Activated T-helper 17 cell treated with anti-CD3 and anti-CD28 coated beads, Interleukin-2, amount 50 U/mL, for 72 hours (primary cell): ENCODE data around the gene CCDC85C. TPM values are rescaled to one million over a fixed set of nuclear protein-coding genes. Genes with fewer than 3 reads are reported as not detected.

ENCODE experiments used
- ATAC-seq: fragments of 150-1000 bp; cut with Tn5 transposase; replicated peaks from 2 replicates; pipeline ENCODE4 v1.10.0; 2021; ENCODE audit warnings: mild to moderate bottlenecking, moderate library complexity
- H3K27ac Mint-ChIP-seq: one replicate; pipeline ENCODE4 v1.8.0; 2022; ENCODE audit warnings: mixed read lengths
- H3K27me3 Mint-ChIP-seq: one replicate; pipeline ENCODE4 v1.8.0; 2022; ENCODE audit warnings: mixed read lengths
- H3K36me3 Mint-ChIP-seq: one replicate; pipeline ENCODE4 v1.8.0; 2022; ENCODE audit warnings: low read depth, mild to moderate bottlenecking, mixed read lengths
- H3K4me1 Mint-ChIP-seq: one replicate; pipeline ENCODE4 v1.8.0; 2022; ENCODE audit warnings: mixed read lengths
- H3K4me3 Mint-ChIP-seq: one replicate; pipeline ENCODE4 v1.8.0; 2022; ENCODE audit warnings: mild to moderate bottlenecking, mixed read lengths
- H3K9me3 Mint-ChIP-seq: one replicate; pipeline ENCODE4 v1.8.0; 2022; ENCODE audit warnings: mixed read lengths
- total RNA-seq, 2 donors: library from RNA; stranded (reverse); gene quantifications; one replicate each; pipeline ENCODE4 v1.2.3, GENCODE V29; 2022

Gene CCDC85C
- total RNA-seq, 2 donors from 2014 or later: 2.8 to 3.4 TPM

DNA sequence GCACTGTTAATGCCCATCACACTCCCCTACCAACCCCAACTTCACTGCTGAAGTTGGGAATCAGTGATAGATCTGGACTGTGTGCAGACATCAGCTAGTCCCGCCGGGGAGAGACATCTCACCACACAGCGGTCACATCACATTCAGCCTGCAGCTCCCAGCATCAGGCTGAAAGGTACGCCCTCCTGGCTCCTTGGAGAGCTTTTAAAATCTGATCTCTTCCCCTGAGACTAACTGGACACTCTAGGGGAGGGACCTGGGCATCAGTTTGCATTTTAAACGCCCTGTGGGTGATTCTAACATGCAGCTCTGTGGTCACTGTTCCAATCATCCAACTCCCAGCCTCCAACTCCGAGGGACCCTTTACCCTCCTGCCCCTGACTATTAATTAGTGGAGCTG, 58.4 kb downstream of the CCDC85C start:
- Mint-ChIP-seq H3K9me3 (no peaks in the 10 kb centered on the region), H3K36me3 (no peaks in the 10 kb centered on the region), H3K4me3 (no peak overlapping the region), H3K27ac (no peak overlapping the region), H3K27me3 (no peaks in the 10 kb centered on the region), H3K4me1 (no peaks in the 10 kb centered on the region)
- ATAC-seq: no peak

DNA sequence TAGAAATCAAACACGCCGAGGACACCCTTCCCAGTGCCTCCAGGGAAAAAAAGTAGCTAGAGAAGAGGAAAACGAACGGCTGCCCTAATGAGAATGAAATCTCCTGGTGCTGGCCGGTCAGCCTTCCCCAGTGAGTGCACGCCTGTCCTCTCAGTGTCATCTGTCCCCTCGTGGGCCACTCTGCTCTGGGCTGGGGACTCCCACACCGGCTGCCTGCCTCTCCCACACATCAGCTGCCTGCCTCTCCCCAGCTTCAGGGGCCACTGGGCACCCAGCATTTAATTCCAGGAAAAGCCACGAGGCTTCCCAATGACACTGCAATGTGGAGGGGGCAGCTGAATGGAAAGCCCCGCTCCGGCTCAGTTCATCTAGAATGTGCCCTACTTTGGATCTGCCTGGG, 59.0 kb downstream of the CCDC85C start:
- H3K27ac Mint-ChIP-seq: peak overlapping the region; percentile 50
- no peaks in the 10 kb centered on the region for H3K27me3 Mint-ChIP-seq
- no peaks in the 10 kb centered on the region for H3K36me3 Mint-ChIP-seq
- H3K9me3 Mint-ChIP-seq: no peaks in the 10 kb centered on the region
- H3K4me1 Mint-ChIP-seq: no peaks in the 10 kb centered on the region
- no peak overlapping the region for H3K4me3 Mint-ChIP-seq
- ATAC-seq: no peak

DNA sequence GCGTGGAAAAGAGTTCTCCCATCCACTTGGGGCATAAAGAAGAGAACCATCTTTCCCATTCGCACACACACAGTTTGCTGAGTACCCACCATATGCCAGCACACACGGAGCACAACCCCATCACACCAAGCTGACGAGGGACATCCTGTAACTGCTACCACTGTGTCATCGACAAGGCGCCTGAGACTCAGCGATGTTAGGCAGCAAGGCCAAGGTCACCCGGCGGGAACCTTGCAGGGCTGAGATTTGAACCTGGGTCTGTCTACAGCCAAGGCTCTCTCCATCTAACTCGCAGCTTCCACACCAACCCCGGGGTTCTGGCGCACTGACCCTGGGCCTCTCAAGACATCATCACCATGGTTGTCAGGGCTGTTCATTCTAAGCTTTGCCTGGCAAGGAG, 60.0 kb downstream of the CCDC85C start:
- Mint-ChIP-seq H3K27ac (no peak overlapping the region), H3K36me3 (no peaks in the 10 kb centered on the region), H3K4me1 (no peaks in the 10 kb centered on the region), H3K4me3 (no peak overlapping the region), H3K27me3 (no peaks in the 10 kb centered on the region), H3K9me3 (no peaks in the 10 kb centered on the region)
- ATAC-seq: no peak

DNA sequence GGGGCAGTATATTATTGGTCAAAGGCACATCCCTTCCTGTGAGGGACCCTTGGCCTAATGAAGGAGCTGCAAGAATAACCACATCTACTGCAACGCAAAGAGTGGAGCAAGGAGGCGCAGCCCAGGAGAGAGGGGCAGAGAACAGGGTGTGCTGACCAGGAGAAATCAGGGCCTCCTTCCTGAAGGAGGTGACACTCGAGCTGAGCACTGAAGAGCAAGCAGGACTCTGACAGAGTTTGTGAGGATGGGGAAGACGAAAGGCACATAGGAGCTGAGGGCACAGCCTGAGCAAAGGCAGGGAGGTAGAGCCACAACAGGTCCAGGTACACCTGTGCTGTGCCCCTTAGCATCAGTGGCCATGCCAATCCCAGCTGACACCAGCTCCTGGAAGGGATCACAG, 60.6 kb downstream of the CCDC85C start:
- Mint-ChIP-seq H3K27ac (no peak overlapping the region), H3K4me3 (no peak overlapping the region), H3K27me3 (no peaks in the 10 kb centered on the region), H3K4me1 (no peaks in the 10 kb centered on the region), H3K36me3 (no peaks in the 10 kb centered on the region), H3K9me3 (no peaks in the 10 kb centered on the region)
- no peak for ATAC-seq

DNA sequence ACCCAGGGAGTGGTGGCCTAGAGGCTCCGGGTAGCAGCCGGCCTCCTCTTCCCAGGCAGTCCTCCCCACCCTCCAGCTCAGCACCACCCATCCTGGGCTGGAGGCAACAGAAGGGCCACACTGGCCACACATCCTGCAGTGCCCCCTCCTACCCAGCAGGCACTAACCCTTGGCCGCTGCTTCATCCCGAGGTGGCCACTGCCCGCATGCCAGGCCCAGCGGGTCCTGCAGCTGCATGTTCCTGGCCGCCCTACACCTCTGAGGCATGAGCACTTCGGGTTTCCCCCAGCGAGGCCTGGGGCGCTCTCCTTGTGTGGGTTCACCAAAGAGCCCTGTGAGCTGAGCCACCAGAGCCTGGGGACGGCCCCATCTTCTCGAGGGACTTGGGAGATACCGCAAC, 61.4 kb downstream of the CCDC85C start:
- Mint-ChIP-seq H3K36me3 (no peaks in the 10 kb centered on the region), H3K4me3 (no peak overlapping the region), H3K27me3 (no peaks in the 10 kb centered on the region), H3K9me3 (no peaks in the 10 kb centered on the region), H3K27ac (no peak overlapping the region), H3K4me1 (no peaks in the 10 kb centered on the region)
- no peak for ATAC-seq

DNA sequence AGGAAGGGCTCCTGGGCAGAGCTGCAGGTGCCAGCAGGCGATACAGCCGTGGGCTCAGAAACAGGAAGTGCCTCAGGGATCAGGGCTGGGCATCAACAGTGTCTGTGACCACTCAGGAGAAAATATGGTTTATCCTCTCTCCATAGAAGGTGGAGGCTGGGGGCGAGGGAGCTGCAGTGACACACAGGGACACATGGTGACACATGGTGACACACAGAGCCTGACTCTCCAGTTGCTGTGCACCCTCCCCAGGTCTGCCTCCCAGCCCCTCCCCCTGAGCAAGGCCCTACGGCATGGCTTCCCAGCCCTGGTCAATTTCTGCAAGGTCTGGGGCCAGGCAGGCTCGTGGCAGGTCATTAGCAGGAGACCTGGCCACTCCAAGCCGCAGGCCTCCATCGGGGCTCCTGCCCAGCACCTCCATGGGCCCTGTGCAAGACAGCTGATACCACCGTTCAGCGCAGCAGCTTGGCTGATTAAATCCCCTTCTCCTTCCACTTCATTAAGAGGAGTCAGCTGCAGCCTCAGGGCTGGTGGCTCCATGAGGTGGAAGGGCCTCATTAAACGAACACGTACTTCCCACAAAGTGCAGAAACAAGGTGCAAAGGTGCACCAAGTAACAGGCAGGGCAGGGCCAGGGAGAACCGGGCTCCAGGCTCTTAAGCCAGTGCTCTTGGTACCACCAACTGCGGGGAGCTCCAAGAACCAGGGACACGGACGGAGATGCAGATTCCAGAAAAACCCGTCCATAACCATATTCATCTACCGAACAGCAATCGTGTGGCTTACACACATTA, 62.1 kb downstream of the CCDC85C start:
- H3K27me3 Mint-ChIP-seq: no peaks in the 10 kb centered on the region
- H3K4me3 Mint-ChIP-seq: no peak overlapping the region
- H3K9me3 Mint-ChIP-seq: no peaks in the 10 kb centered on the region
- H3K27ac Mint-ChIP-seq: no peak overlapping the region
- ATAC-seq: peak; percentile 35
- no peaks in the 10 kb centered on the region for H3K4me1 Mint-ChIP-seq
- no peaks in the 10 kb centered on the region for H3K36me3 Mint-ChIP-seq

DNA sequence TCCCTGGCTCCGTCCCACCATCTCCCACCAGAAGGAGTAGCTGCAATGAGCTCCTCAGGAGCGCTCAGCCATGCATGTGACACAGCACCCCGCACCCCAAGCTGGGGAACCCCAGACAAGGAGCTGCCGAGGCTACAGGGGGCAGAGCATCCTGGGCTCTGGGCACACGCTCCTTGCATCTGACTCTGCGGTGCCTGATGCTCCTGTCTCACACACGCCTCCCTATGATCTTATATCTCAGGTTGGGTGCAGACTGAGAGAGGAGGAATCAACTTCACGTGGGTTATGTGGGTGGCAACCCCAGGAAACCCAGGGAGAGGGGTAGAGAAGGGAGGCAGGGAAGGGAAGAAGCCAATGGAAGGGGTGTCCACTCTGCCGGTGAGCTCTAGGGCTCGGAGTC, 62.8 kb downstream of the CCDC85C start:
- Mint-ChIP-seq H3K4me1 (no peaks in the 10 kb centered on the region), H3K27me3 (no peaks in the 10 kb centered on the region)

GRCh38 chr14:99540196-99541032, 63.6 kb downstream of the CCDC85C start:
- no peak overlapping the region for H3K27ac Mint-ChIP-seq
- no peak for ATAC-seq
- no peak overlapping the region for H3K4me3 Mint-ChIP-seq
- no peaks in the 10 kb centered on the region for H3K4me1 Mint-ChIP-seq
- H3K27me3 Mint-ChIP-seq: no peaks in the 10 kb centered on the region
- H3K36me3 Mint-ChIP-seq: no peaks in the 10 kb centered on the region
- H3K9me3 Mint-ChIP-seq: no peaks in the 10 kb centered on the region

More for the DNA sequence above, 62.8 kb downstream of the CCDC85C start:
- Mint-ChIP-seq H3K9me3 (no peaks in the 10 kb centered on the region), H3K36me3 (no peaks in the 10 kb centered on the region), H3K27ac (no peak overlapping the region), H3K4me3 (no peak overlapping the region)
- ATAC-seq: no peak

- Mint-ChIP-seq H3K27ac (no peak overlapping the region), H3K27me3 (no peaks in the 10 kb centered on the region), H3K4me3 (no peak overlapping the region), H3K9me3 (no peaks in the 10 kb centered on the region), H3K4me1 (no peaks in the 10 kb centered on the region), H3K36me3 (no peaks in the 10 kb centered on the region)
- ATAC-seq: no peak
Observed at GRCh38 chr14:99539491-99539890, 64.5 kb downstream of the CCDC85C start.

GRCh38 chr14:99538733-99539132, 65.3 kb downstream of the CCDC85C start:
- ATAC-seq: no peak
- Mint-ChIP-seq H3K36me3 (no peaks in the 10 kb centered on the region), H3K9me3 (no peaks in the 10 kb centered on the region), H3K27me3 (no peaks in the 10 kb centered on the region), H3K4me3 (no peak overlapping the region), H3K4me1 (no peaks in the 10 kb centered on the region), H3K27ac (no peak overlapping the region)

GRCh38 chr14:99538275-99538674, 65.7 kb downstream of the CCDC85C start:
- ATAC-seq: no peak
- no peaks in the 10 kb centered on the region for H3K4me1 Mint-ChIP-seq
- no peaks in the 10 kb centered on the region for H3K9me3 Mint-ChIP-seq
- H3K36me3 Mint-ChIP-seq: no peaks in the 10 kb centered on the region
- H3K27me3 Mint-ChIP-seq: no peaks in the 10 kb centered on the region
- no peak overlapping the region for H3K27ac Mint-ChIP-seq
- no peak overlapping the region for H3K4me3 Mint-ChIP-seq

- H3K36me3 Mint-ChIP-seq: no peaks in the 10 kb centered on the region
- no peaks in the 10 kb centered on the region for H3K4me1 Mint-ChIP-seq
- H3K4me3 Mint-ChIP-seq: no peak overlapping the region
- no peaks in the 10 kb centered on the region for H3K27me3 Mint-ChIP-seq
- no peak for ATAC-seq
- H3K9me3 Mint-ChIP-seq: no peaks in the 10 kb centered on the region
- no peak overlapping the region for H3K27ac Mint-ChIP-seq
Observed at GRCh38 chr14:99537399-99537798, 66.6 kb downstream of the CCDC85C start.

DNA sequence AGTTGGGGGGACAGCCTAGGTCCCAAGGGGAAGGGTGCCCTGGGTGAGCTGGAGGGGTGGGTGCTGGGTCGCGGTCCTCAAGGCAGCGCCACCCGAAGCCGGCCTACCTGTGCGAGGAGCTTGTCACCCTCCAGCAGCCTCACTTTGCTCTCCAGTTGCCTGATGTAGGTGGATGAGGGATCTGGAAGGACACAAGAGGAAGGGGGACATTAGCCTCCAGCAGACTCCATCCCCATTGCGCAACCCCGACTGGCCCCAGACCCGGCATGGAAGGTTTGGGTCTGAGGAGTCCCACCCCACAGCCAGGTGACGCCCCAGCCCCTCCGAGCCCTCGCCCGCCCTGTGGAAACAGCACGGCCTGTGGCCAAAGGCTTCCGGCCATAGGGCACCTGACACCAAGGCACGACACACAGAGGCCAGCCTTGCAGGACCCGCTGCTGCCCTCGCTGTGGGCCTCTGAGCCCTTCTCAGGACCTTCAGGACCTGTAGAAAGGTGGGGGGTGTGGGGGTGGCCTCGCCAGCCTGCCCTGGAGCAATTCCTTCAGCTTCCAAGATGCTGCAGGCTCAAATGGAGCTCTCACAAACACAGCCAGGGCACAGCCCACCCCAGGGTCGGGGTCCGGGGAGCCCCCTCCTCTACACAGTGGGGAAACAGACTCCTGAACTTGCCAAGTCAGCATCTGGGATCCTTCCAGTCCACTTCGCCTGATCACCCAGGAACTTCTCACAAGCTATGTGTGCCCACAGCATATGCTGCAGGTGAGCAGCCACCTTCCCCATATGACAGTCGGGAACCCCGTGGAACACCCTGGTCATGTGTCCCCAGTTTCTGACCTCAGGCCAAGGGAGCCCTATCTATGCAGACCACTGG, 67.9 kb downstream of the CCDC85C start:
- Mint-ChIP-seq H3K9me3 (no peaks in the 10 kb centered on the region), H3K27me3 (no peaks in the 10 kb centered on the region), H3K4me1 (no peaks in the 10 kb centered on the region), H3K27ac (no peak overlapping the region), H3K36me3 (no peaks in the 10 kb centered on the region), H3K4me3 (no peak overlapping the region)
- no peak for ATAC-seq

- H3K4me1 Mint-ChIP-seq: no peaks in the 10 kb centered on the region
- no peak overlapping the region for H3K4me3 Mint-ChIP-seq
- H3K27ac Mint-ChIP-seq: no peak overlapping the region
- H3K36me3 Mint-ChIP-seq: no peaks in the 10 kb centered on the region
- H3K9me3 Mint-ChIP-seq: no peaks in the 10 kb centered on the region
- H3K27me3 Mint-ChIP-seq: no peaks in the 10 kb centered on the region
- no peak for ATAC-seq
Observed at GRCh38 chr14:99535448-99535847, 68.6 kb downstream of the CCDC85C start.
